Activated CD8-positive, alpha-beta memory T cell treated with anti-CD3 and anti-CD28 coated beads for 36 hours (primary cell): ENCODE measurements around the gene RBM8A. TPM values are rescaled to one million over a fixed set of nuclear protein-coding genes. Genes with fewer than 3 reads are reported as not detected.

Source experiments
- CTCF ChIA-PET: fragments of 350-600 bp; sonication (Branson Sonifier 250); formaldehyde crosslinking; loops from one replicate; lab custom pipeline; 2021; ENCODE audit warnings: antibody characterized with exemption; lab: Charles Lee
- POLR2A ChIA-PET: fragments of 350-600 bp; sonication (Branson Sonifier 250); formaldehyde crosslinking; loops from one replicate; lab custom pipeline; 2021; ENCODE audit warnings: antibody characterized with exemption; lab: Charles Lee
- total RNA-seq, 2 experiments: library from RNA; stranded (reverse); gene quantifications; one replicate each; pipeline ENCODE4 v1.2.3, GENCODE V29; 2021

The RBM8A gene
- total RNA-seq, 2 experiments from 2014 or later, result 375 to 376 TPM

GRCh38 chr1:145871994-145872924 is 55.0 kb downstream of the RBM8A start:
- CTCF ChIA-PET, result interaction anchor here (0.6 to 3.2 kb wide), 6 partner anchors 12 to 48 kb away, joined by 3 to 16 read pairs (median 4); partner anchors contain the start of gene NUDT17
- POLR2A ChIA-PET, result interaction anchor here (0.9 to 2.2 kb wide), 3 partner anchors 13 to 54 kb away, joined by 3 to 17 read pairs (median 3); partner anchors contain the start of genes PEX11B and PIAS3

Other genes starting within 250 kb of the RBM8A start
- under 1 TPM in 1 of 2 experiments, not detected in 1; 0.21 TPM for gene PDZK1, start 220.1 kb downstream of the RBM8A start, total RNA-seq
- 10 to 100 TPM; 49.0 to 57.8 TPM for gene CD160, start 208.0 kb downstream of the RBM8A start, total RNA-seq
- 10 to 100 TPM; 16.3 to 16.4 TPM for gene RNF115, start 103.4 kb downstream of the RBM8A start, total RNA-seq
- gene POLR3C, start 103.3 kb downstream of the RBM8A start, total RNA-seq, result 10 to 100 TPM; 55.8 to 56.3 TPM
- gene NUDT17, start 81.9 kb downstream of the RBM8A start, total RNA-seq, result 1 to 10 TPM; 2.6 to 2.9 TPM
- 10 to 100 TPM; 17.6 to 17.7 TPM for gene PIAS3, start 68.4 kb downstream of the RBM8A start, total RNA-seq
- gene ANKRD35, start 41.6 kb downstream of the RBM8A start, total RNA-seq, result 1 to 10 TPM in 1 of 2 experiments, under 1 TPM in 1; 0.82 to 1.2 TPM
- 1 to 10 TPM; 2.4 to 2.8 TPM for gene ITGA10, start 17.4 kb downstream of the RBM8A start, total RNA-seq
- 10 to 100 TPM; 33.6 to 34.0 TPM for gene PEX11B, start 8.8 kb downstream of the RBM8A start, total RNA-seq
- 10 to 100 TPM; 38.1 to 39.3 TPM for gene LIX1L, start 30.5 kb upstream of the RBM8A start, total RNA-seq
- gene ANKRD34A, start 37.1 kb upstream of the RBM8A start, total RNA-seq, result 10 to 100 TPM in 1 of 2 experiments, 1 to 10 TPM in 1; 10.0 to 13.2 TPM
- 10 to 100 TPM; 18.1 to 21.9 TPM for gene POLR3GL, start 37.2 kb upstream of the RBM8A start, total RNA-seq
- gene TXNIP, start 69.1 kb upstream of the RBM8A start, total RNA-seq, result 10 to 100 TPM; 62.1 to 62.8 TPM
- gene HJV, start 94.3 kb upstream of the RBM8A start, total RNA-seq, result not detected
- gene NBPF10, start 217.3 kb upstream of the RBM8A start, total RNA-seq, result under 1 TPM; 0.80 to 0.82 TPM